ENCODE data around the gene A3GALT2.
"Not testable (repeated sequence)": the region's sequence is repeated elsewhere in the genome, so short reads cannot be mapped to it uniquely, and the experiment has no call there.

Gene A3GALT2

DNA sequence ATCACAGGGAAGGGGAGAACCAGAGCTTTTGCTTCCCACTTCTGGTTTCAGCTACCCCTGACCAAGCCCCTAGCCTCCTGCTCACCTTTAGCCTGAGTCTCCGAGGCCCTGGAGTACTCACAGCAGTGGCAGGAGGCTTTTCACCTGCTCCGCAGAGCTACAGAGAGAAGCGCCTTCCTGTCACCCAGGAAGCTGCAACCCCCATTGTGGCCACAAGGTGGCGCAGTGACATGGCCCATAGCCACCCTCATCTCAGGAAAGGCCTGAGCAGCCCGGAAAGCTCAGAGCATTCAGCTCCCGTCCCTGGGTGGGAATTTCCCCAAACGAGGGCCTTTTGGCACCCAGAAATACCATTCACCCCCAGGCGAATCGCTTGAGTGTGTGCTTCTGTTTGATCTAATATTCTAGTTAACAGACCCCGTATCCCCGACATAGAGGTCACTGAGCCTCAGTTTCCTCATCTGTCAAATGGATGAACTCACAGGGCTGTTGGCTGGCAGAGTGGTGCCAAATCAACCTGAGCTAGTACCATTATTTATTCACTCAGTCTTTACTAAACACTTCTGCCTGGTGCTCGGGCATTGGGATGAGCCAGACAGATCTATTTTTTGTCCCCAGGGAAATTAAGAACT is 25.3 kb downstream of the A3GALT2 start:
- Histone ChIP-seq H3K4me3 (no peak overlapping the region), H3K27ac (peak overlapping the region; percentile 22 to 53)
- TF ChIP-seq, protein P1, sequence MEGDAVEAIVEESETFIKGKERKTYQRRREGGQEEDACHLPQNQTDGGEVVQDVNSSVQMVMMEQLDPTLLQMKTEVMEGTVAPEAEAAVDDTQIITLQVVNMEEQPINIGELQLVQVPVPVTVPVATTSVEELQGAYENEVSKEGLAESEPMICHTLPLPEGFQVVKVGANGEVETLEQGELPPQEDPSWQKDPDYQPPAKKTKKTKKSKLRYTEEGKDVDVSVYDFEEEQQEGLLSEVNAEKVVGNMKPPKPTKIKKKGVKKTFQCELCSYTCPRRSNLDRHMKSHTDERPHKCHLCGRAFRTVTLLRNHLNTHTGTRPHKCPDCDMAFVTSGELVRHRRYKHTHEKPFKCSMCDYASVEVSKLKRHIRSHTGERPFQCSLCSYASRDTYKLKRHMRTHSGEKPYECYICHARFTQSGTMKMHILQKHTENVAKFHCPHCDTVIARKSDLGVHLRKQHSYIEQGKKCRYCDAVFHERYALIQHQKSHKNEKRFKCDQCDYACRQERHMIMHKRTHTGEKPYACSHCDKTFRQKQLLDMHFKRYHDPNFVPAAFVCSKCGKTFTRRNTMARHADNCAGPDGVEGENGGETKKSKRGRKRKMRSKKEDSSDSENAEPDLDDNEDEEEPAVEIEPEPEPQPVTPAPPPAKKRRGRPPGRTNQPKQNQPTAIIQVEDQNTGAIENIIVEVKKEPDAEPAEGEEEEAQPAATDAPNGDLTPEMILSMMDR (IDR thresholded peaks at IDR 0.05) = peak; percentile 98
- DNase-seq (ENCODE audit: low spot score) = peak; percentile 87

GRCh38 chr1:33295023-33295422 is 25.9 kb downstream of the A3GALT2 start:
- Histone ChIP-seq H3K27ac (peak overlapping the region; percentile 15 to 53), H3K4me3 (no peak overlapping the region)
- no peak for DNase-seq (ENCODE audit: low spot score)
- TF ChIP-seq, protein P1 (IDR thresholded peaks at IDR 0.05) = no peak

DNA sequence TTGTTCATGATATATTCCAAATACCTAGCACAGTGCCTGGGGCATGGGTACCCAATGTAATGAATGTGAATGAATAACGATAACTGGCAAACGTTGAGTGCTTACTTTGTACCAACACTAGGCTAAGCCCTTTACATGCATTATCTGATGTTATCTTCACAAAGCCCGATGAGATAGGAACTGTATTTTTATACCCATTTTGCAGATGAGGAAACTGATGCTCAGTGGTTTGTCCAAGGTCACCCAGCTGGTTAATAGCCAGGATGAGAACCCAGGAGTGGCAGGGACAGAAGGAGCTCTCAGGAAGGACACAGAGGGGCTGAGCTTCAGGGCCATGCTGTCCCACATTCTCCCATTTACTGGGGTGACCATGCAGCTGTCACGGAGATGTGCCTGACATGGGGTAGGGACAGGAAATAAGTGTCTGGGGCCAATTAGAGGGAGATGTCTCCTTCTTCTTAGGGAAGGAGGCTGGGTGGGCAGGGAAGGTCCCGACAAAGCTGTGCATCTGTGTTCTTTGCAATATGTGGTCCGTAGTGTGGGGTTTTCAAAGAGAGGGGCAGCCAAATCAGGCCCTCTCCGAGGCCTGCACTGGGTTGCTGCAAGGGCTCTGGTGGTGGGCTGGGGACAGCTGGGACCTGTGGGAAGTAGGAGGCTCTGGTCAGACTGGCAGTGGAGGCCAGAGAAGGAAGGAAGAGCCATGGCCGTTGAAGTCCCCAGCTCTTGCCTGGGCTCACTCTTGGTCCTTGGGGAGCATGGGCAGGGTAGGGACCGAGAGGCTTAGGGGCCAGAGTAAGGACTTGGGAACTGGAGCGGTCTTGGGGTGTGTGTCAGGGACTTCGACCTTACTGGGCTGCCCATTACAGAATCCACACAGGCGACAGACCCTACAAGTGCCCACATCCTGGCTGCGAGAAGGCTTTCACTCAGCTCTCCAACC is 26.6 kb downstream of the A3GALT2 start:
- TF ChIP-seq, protein P1 (IDR thresholded peaks at IDR 0.05) = no peak

DNA sequence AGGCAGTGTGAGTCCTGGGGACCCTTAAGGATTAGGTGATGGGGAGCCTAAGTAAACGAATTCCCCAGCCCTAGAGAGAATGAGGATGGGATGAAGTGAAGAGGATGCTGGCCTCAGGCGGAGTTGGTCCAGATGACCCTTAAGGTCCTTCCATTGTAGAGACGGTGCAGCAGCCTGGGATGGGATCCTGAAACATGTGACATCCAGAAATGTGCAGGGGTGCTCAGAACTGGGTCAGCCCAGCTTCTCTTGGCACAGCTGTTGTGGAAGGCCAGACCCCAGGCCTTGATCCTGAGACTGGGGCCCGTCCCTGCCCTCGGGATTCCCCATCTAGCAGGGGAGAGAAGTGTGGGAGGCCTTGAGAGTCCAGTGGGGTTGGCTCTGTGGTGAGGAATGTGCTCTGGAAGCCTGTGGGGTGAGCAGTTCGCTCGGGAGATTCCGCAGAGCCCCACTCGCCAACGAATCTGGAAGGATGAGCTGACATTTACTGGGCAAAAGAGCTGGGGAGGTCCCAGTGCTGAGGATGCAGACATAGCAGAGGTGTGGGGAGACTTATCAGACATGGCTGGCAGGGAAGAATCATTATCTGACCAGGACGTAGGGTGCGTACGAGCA is 28.1 kb downstream of the A3GALT2 start:
- no peak for DNase-seq (ENCODE audit: low spot score)
- Histone ChIP-seq H3K27ac (peak overlapping the region; percentile 36 to 52), H3K4me3 (no peak overlapping the region)
- TF ChIP-seq, protein P1 (IDR thresholded peaks at IDR 0.05) = no peak

More for the DNA sequence above, 26.6 kb downstream of the A3GALT2 start:
- Histone ChIP-seq H3K4me3 (no peak overlapping the region), H3K27ac (peak overlapping the region in 1 of 2 donors; percentile 53)
- DNase-seq (ENCODE audit: low spot score) = no peak

DNA sequence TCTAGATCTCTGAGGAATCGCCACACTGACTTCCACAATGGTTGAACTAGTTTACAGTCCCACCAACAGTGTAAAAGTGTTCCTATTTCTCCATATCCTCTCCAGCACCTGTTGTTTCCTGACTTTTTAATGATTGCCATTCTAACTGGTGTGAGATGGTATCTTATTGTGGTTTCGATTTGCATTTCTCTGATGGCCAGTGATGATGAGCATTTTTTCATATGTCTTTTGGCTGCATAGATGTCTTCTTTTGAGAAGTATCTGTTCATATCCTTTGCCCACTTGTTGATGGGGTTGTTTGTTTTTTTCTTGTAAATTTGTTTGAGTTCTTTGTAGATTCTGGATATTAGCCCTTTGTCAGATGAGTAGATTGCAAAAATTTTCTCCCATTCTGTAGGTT is 30.3 kb downstream of the A3GALT2 start:
- H3K27ac ChIP-seq; H3K4me3 ChIP-seq; DNase-seq (ENCODE audit: low spot score): not testable (repeated sequence)

DNA sequence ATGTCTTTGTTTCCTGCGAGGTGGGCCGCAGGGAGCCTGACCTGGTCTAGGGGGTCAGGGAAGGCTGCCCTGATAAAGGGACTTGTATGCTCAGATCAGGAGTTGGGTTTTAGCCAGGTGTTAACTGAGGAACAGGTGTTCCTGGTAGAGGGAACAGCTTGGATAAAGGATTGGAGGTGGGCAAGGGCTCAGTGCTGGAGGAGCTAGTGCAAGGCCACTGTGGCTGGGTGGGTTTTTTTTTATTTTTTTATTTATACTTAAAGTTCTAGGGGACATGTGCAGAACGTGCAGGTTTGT is 31.1 kb downstream of the A3GALT2 start:
- DNase-seq (ENCODE audit: low spot score) = no peak
- peak overlapping the region; percentile 76 to 84 for H3K27ac ChIP-seq
- H3K4me3 ChIP-seq = no peak overlapping the region
- TF ChIP-seq, protein P1 (IDR thresholded peaks at IDR 0.05) = no peak
